CD8-positive, alpha-beta memory T cell (primary cell): ENCODE measurements around the gene TSPAN18. TPM values are rescaled to one million over a fixed set of nuclear protein-coding genes. Genes with fewer than 3 reads are reported as not detected.

Source experiments
- CTCF ChIA-PET: fragments of 350-600 bp; sonication (Branson Sonifier 250); formaldehyde crosslinking; loops from one replicate; lab custom pipeline; 2021; ENCODE audit warnings: antibody characterized with exemption; lab: Charles Lee
- POLR2A ChIA-PET: fragments of 350-600 bp; sonication (Branson Sonifier 250); formaldehyde crosslinking; loops from one replicate; lab custom pipeline; 2021; ENCODE audit warnings: antibody characterized with exemption; lab: Charles Lee
- DNase-seq, 5 donors: peaks; one replicate each; pipeline versions ENCODE4 v3.0.0 to v3.0.0-alpha.2; 2020 to 2022; ENCODE audit warnings: mixed read lengths in 1 of 5
- H3K27ac ChIP-seq: one replicate; pipeline ENCODE4 v1.7.0; 2013; ENCODE audit warnings: low read depth, mild to moderate bottlenecking, low read length, moderate library complexity
- H3K27me3 ChIP-seq: 2 replicates; pipeline ENCODE4 v1.7.0; 2013; ENCODE audit warnings: low read length, mild to moderate bottlenecking; ENCODE audit not compliant: insufficient read depth, poor library complexity, severe bottlenecking
- H3K36me3 ChIP-seq: 2 replicates; pipeline ENCODE4 v1.7.0; 2013; ENCODE audit warnings: mild to moderate bottlenecking, low read length, moderate library complexity; ENCODE audit not compliant: insufficient read depth
- H3K4me1 ChIP-seq: 2 replicates; pipeline ENCODE4 v1.7.0; 2013; ENCODE audit warnings: mild to moderate bottlenecking, low read length, moderate library complexity; ENCODE audit not compliant: insufficient read depth
- H3K4me3 ChIP-seq: 2 replicates; pipeline ENCODE4 v1.7.0; 2013; ENCODE audit warnings: mild to moderate bottlenecking, low read length
- H3K9me3 ChIP-seq: 2 replicates; pipeline ENCODE4 v1.7.0; 2013; ENCODE audit warnings: mild to moderate bottlenecking, low read length
- H3K27ac Mint-ChIP-seq, 8 donors: one replicate each; pipeline ENCODE4 v1.8.0; 2020 to 2021; ENCODE audit warnings: mixed read lengths in 8 of 8, mild to moderate bottlenecking in 6 of 8, inconsistent platforms in 3 of 8, moderate library complexity in 3 of 8
- H3K27me3 Mint-ChIP-seq, 2 donors: one replicate each; pipeline ENCODE4 v1.8.0; 2020 to 2021; ENCODE audit warnings: mixed read lengths in 2 of 2, mild to moderate bottlenecking in 1 of 2, moderate library complexity in 1 of 2
- H3K36me3 Mint-ChIP-seq, 3 donors: one replicate each; pipeline ENCODE4 v1.8.0; 2020 to 2021; ENCODE audit warnings: mixed read lengths in 3 of 3, inconsistent platforms in 1 of 3, mild to moderate bottlenecking in 1 of 3
- H3K4me1 Mint-ChIP-seq, 3 donors: one replicate each; pipeline ENCODE4 v1.8.0; 2020 to 2021; ENCODE audit warnings: mixed read lengths in 3 of 3, inconsistent platforms in 1 of 3, mild to moderate bottlenecking in 1 of 3
- H3K4me3 Mint-ChIP-seq, 7 donors: one replicate each; pipeline ENCODE4 v1.8.0; 2020 to 2021; ENCODE audit warnings: mixed read lengths in 7 of 7, mild to moderate bottlenecking in 6 of 7, moderate library complexity in 4 of 7, inconsistent platforms in 2 of 7
- H3K9me3 Mint-ChIP-seq, 5 donors: one replicate each; pipeline ENCODE4 v1.8.0; 2020 to 2022; ENCODE audit warnings: mixed read lengths in 5 of 5, mild to moderate bottlenecking in 3 of 5, moderate library complexity in 2 of 5, inconsistent platforms in 1 of 5
- polyA plus RNA-seq: library from polyadenylated mRNA; unstranded; fragments of 300-500 nt; fragmentation: Illumina TruSeq; gene quantifications from one replicate; pipeline ENCODE4 v1.2.3, GENCODE V29; 2021
- total RNA-seq, 2 experiments: library from RNA; stranded (reverse); gene quantifications; one replicate each; pipeline ENCODE4 v1.2.3, GENCODE V29; 2021

Gene TSPAN18
- total and polyA plus RNA-seq, 3 experiments from 2014 or later = 0.60 to 15.1 (median 1.2) TPM

DNA sequence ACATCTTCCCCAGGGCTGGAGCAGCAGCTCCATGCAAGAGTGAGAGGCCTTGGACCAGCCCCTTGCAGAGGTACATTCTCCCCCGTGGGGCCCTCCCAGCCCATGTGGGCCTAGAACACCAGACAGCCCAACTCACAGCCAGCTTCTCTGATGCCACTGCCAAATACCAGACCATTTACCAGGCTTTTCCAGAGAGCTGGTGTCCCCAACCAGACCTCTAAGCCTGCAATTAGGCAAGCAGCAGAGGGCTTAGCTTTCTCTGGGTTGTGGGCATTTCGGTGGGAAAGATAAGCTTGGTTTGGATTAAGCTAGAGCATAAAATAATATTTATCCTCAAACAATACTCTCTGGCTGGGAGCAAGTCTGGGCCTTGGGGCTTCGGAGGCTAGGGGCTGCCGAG lies 148.3 kb downstream of the TSPAN18 start:
- CTCF ChIA-PET = no interaction called here
- no peak overlapping the region for H3K4me3 ChIP-seq
- no peak overlapping the region for H3K27ac Mint-ChIP-seq
- H3K4me1 ChIP-seq = peaks cover 5% of the 10 kb centered on the region
- POLR2A ChIA-PET = no interaction called here
- H3K9me3 ChIP-seq = no peaks in the 10 kb centered on the region
- peaks cover 8 to 9% (median 8%) of the 10 kb centered on the region in 3 donors for H3K4me1 Mint-ChIP-seq
- H3K4me3 Mint-ChIP-seq = no peak overlapping the region
- peaks cover 0 to 9% (median 0%) of the 10 kb centered on the region in 5 donors for H3K9me3 Mint-ChIP-seq
- H3K27ac ChIP-seq = no peak overlapping the region
- no peaks in the 10 kb centered on the region for H3K36me3 ChIP-seq
- H3K36me3 Mint-ChIP-seq = peaks cover 2 to 17% (median 6%) of the 10 kb centered on the region in 3 donors
- DNase-seq = no peak
- peaks cover 0 to 2% of the 10 kb centered on the region in 2 donors for H3K27me3 Mint-ChIP-seq
- no peaks in the 10 kb centered on the region for H3K27me3 ChIP-seq

DNA sequence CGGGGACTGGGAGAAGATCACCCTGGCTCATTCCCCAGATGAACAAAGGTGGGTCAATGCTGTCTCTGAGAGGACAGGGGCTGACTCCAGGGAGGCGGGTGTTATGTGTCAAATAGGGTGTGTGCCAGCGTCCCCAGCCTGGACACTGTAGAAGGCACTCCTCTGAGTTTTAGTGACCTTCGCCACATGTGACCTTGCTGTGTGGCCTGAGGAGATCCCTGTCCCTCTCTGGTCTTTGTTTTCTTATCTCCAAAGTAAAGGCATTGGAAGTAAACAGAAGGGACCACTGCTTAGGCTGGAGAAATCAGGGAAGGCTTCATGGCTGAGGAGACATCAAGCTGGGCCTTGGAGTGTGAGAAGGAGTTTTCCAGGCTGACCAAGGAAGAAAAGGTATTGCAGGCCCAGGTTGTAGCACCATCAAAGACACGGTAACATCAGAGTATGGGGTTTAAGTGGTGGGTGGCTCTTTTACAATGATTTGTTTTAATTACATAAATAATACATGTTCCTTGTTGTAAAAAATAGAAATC lies 149.5 kb downstream of the TSPAN18 start:
- Mint-ChIP-seq H3K36me3 (peaks cover 0 to 5% (median 0%) of the 10 kb centered on the region in 3 donors), H3K27ac (no peak overlapping the region), H3K4me1 (no peaks in the 10 kb centered on the region), H3K4me3 (no peak overlapping the region), H3K27me3 (peaks cover 0 to 2% of the 10 kb centered on the region in 2 donors), H3K9me3 (peaks cover 0 to 2% (median 0%) of the 10 kb centered on the region in 5 donors)
- no peak for DNase-seq
- CTCF ChIA-PET = interaction anchor here (0.8 kb wide), 1 partner anchor 28 kb away, joined by 3 read pairs; no protein-coding TSS in a partner anchor
- Histone ChIP-seq H3K27me3 (no peaks in the 10 kb centered on the region), H3K4me1 (no peaks in the 10 kb centered on the region), H3K36me3 (no peaks in the 10 kb centered on the region), H3K4me3 (no peak overlapping the region), H3K9me3 (no peaks in the 10 kb centered on the region), H3K27ac (no peak overlapping the region)
- POLR2A ChIA-PET = no interaction called here

DNA sequence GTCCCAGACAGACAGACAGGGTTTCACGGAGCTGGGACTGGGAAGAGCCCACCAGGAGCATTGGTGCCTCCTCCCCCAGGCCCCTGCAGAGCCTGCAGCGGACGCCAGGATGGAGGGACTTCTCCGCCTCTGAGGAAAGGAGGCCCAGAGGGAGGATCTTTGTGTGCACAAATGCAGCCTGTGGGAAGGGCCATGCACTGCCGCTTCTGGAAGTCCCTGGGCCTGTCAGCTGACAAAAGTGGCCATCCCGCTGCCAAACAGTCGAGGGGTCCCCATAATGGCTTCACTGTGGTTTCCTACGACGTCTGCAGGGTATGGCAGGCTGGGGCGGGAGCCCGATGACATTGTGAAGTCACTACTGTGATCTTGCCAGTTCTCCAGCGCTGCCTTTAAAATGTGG lies 150.1 kb downstream of the TSPAN18 start:
- POLR2A ChIA-PET = no interaction called here

DNA sequence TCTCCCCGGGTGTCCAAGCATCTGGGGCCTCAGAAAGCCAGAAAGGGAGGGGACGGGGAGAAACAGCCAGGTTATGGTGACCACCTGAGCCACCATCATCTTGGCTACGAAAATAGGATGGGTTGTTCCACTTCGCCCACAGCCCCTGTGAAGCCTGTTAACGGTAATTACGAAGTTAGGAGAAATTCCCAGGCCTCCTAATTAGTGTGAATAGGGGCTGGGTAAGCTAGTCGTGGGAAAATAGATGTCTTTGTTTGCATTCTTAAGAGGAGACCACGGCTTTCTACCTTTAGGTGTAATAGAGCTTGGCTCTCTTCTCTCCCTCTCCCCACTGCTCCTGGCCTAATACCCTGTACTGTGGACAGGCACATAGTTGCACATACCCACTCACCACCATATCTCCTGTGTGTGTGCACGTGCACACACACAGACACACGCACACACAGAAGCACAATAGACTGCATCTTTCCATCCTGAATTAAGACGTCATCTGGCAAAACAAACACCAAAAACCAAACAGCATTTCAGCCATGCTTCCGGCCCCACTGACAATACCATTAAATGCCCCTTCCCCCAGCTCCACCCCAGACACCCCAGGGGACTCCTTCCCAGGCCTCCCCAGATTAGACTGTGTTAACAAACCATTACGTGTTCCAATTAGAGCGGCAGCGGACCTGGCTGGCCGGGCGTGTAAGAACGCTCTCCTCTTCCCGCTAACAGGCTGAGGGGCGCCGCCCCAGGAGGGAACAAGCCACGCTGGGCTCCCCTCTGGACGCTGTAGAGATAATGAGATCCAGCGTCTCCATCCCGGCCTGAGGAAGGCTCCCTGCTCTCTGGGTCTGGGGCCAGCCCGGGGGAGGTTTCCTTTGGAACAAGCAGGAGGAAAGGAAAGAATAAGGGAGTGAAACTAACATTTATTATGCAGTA lies 151.1 kb downstream of the TSPAN18 start:
- Mint-ChIP-seq H3K27me3 (peaks cover 0 to 2% of the 10 kb centered on the region in 2 donors), H3K27ac (no peak overlapping the region), H3K4me1 (peaks cover 0 to 3% (median under 1%) of the 10 kb centered on the region in 3 donors), H3K9me3 (no peaks in the 10 kb centered on the region), H3K36me3 (no peaks in the 10 kb centered on the region), H3K4me3 (no peak overlapping the region)
- no peak for DNase-seq
- POLR2A ChIA-PET = no interaction called here
- Histone ChIP-seq H3K27ac (no peak overlapping the region), H3K36me3 (no peaks in the 10 kb centered on the region), H3K4me1 (no peaks in the 10 kb centered on the region), H3K9me3 (no peaks in the 10 kb centered on the region), H3K27me3 (no peaks in the 10 kb centered on the region), H3K4me3 (no peak overlapping the region)
- CTCF ChIA-PET = no interaction called here

More for the DNA sequence above, 150.1 kb downstream of the TSPAN18 start:
- no peak overlapping the region for H3K4me3 Mint-ChIP-seq
- Histone ChIP-seq H3K36me3 (no peaks in the 10 kb centered on the region), H3K27me3 (no peaks in the 10 kb centered on the region), H3K4me1 (no peaks in the 10 kb centered on the region), H3K4me3 (no peak overlapping the region), H3K27ac (no peak overlapping the region), H3K9me3 (no peaks in the 10 kb centered on the region)
- CTCF ChIA-PET = no interaction called here
- H3K27ac Mint-ChIP-seq = peak overlapping the region in 1 of 8 donors; percentile 55
- H3K9me3 Mint-ChIP-seq = no peaks in the 10 kb centered on the region
- no peaks in the 10 kb centered on the region for H3K36me3 Mint-ChIP-seq
- H3K4me1 Mint-ChIP-seq = peaks cover 0 to 2% (median 0%) of the 10 kb centered on the region in 3 donors
- DNase-seq = no peak
- peaks cover 0 to 2% of the 10 kb centered on the region in 2 donors for H3K27me3 Mint-ChIP-seq

DNA sequence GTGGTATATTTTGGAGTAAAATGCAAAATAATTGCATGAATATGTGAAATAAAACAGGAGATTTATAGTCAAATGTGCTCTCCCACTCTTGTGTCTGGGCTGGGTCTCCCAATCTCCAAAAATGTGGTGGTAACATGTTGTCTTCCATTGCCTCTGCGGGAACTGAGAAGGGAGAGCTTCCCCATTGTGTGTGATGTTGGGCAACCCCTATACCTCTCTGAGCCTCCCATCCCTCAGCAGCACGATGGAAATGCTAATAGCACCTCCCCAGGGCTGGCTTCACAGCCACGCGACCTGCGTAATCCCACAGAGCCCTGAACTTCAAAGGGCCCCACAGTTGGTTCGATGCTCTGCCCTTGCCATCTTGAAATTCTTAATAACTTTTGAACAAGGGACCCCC lies 151.9 kb downstream of the TSPAN18 start:
- Histone ChIP-seq H3K4me3 (no peak overlapping the region), H3K36me3 (no peaks in the 10 kb centered on the region), H3K27me3 (no peaks in the 10 kb centered on the region), H3K9me3 (no peaks in the 10 kb centered on the region), H3K4me1 (no peaks in the 10 kb centered on the region), H3K27ac (no peak overlapping the region)
- ChIA-PET POLR2A (no interaction called here), CTCF (no interaction called here)
- no peak overlapping the region for H3K4me3 Mint-ChIP-seq
- H3K27me3 Mint-ChIP-seq = peaks cover 0 to 2% of the 10 kb centered on the region in 2 donors
- no peak for DNase-seq
- H3K4me1 Mint-ChIP-seq = peaks cover 0 to 12% (median 5%) of the 10 kb centered on the region in 3 donors
- no peaks in the 10 kb centered on the region for H3K36me3 Mint-ChIP-seq
- H3K27ac Mint-ChIP-seq = no peak overlapping the region
- no peaks in the 10 kb centered on the region for H3K9me3 Mint-ChIP-seq

DNA sequence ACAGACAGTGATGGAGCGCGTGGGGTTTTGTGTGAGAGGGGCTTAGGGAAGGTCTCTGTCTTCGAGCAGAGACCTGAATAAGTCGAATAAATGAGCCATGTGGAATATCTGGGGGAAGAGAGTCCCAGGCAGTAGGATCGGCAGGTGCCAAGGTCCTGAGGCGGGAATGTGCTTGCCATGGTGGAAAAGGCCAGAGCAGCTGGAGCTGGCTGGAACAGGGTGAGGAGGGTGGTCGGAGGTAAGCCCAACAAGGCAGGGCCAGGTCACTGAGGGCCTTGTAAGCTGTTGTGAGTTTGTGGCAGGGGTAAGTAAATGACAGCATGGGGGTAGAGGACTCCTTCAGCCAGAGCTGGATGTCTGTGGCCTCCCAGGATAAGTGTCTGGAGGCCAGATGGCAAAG lies 152.7 kb downstream of the TSPAN18 start:
- Histone ChIP-seq H3K36me3 (no peaks in the 10 kb centered on the region), H3K4me1 (no peaks in the 10 kb centered on the region), H3K27ac (no peak overlapping the region), H3K9me3 (no peaks in the 10 kb centered on the region), H3K27me3 (no peaks in the 10 kb centered on the region), H3K4me3 (no peak overlapping the region)
- Mint-ChIP-seq H3K27ac (no peak overlapping the region), H3K36me3 (no peaks in the 10 kb centered on the region), H3K27me3 (peaks cover 0 to 2% of the 10 kb centered on the region in 2 donors), H3K4me3 (no peak overlapping the region), H3K9me3 (no peaks in the 10 kb centered on the region), H3K4me1 (peaks cover 0 to 12% (median 5%) of the 10 kb centered on the region in 3 donors)
- DNase-seq = no peak
- POLR2A ChIA-PET = no interaction called here
- CTCF ChIA-PET = interaction anchor here (1.0 to 1.3 kb wide), 2 partner anchors 15 to 322 kb away, joined by 3 read pairs; no protein-coding TSS in a partner anchor

DNA sequence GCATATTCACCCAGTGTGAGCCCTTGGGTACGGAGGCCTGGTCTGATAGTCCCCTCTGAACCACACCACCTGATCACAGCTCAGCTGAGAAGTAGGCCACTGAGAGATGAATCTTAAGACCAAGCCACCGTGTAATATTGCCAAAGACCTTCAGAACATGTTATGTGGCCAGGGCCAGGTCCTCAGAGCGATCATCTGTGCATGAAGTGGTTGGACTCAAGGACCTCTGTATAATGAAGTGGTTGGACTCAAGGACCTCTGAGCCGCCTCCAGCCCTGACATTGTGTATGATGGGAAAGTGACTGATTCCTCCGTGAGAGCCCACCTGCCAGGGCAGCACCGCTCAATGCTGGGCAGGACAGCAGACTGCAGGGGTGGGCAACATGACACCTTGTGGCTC lies 153.7 kb downstream of the TSPAN18 start:
- H3K36me3 Mint-ChIP-seq = no peaks in the 10 kb centered on the region

DNA sequence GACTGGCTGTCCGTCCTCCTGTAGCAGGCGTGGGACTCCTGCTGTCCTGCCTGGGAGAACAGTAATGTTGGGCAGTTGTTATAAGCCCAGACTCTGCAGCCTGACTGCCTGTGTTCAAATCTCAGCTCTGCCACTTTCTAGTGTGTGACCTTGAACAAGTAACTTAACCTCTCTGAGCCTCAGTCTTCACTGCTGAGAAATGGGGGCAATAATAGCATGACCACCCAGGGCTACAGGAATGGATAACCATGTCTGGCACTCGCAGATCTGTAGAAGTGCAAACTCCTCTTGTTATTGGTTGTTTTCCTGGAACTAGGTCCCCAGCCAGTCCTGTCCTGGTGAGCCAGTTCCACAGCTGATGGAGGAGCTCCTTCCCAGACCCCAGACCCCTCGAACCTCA lies 154.2 kb downstream of the TSPAN18 start:
- no peaks in the 10 kb centered on the region for H3K27me3 ChIP-seq
- DNase-seq = no peak
- no peaks in the 10 kb centered on the region for H3K9me3 Mint-ChIP-seq
- H3K4me3 ChIP-seq = no peak overlapping the region
- no peaks in the 10 kb centered on the region for H3K36me3 Mint-ChIP-seq
- POLR2A ChIA-PET = no interaction called here
- no peak overlapping the region for H3K27ac Mint-ChIP-seq
- no peaks in the 10 kb centered on the region for H3K9me3 ChIP-seq
- H3K27me3 Mint-ChIP-seq = peaks cover 0 to 2% of the 10 kb centered on the region in 2 donors
- peaks cover 2 to 12% (median 5%) of the 10 kb centered on the region in 3 donors for H3K4me1 Mint-ChIP-seq
- CTCF ChIA-PET = no interaction called here
- no peak overlapping the region for H3K4me3 Mint-ChIP-seq
- H3K4me1 ChIP-seq = no peaks in the 10 kb centered on the region
- no peaks in the 10 kb centered on the region for H3K36me3 ChIP-seq
- H3K27ac ChIP-seq = no peak overlapping the region

More for the DNA sequence above, 153.7 kb downstream of the TSPAN18 start:
- Histone ChIP-seq H3K4me1 (no peaks in the 10 kb centered on the region), H3K36me3 (no peaks in the 10 kb centered on the region), H3K27me3 (no peaks in the 10 kb centered on the region), H3K9me3 (no peaks in the 10 kb centered on the region), H3K27ac (no peak overlapping the region), H3K4me3 (no peak overlapping the region)
- Mint-ChIP-seq H3K27ac (no peak overlapping the region), H3K27me3 (peaks cover 0 to 2% of the 10 kb centered on the region in 2 donors), H3K9me3 (no peaks in the 10 kb centered on the region), H3K4me3 (no peak overlapping the region), H3K4me1 (peaks cover 0 to 12% (median 5%) of the 10 kb centered on the region in 3 donors)
- ChIA-PET POLR2A (no interaction called here), CTCF (no interaction called here)
- no peak for DNase-seq
